VCaP (cell line): ENCODE data around the gene WDTC1.
A peak's percentile ranks its signal among the peaks of the same experiment; 100 is the strongest.

Experiments
- H3K27ac ChIP-seq: fragments of 450-650 bp; 2 replicates; pipeline ENCODE4 v1.5.1; 2017
- CTCF ChIP-seq: fragments of 450-650 bp; conservative IDR thresholded peaks from 2 replicates; pipeline ENCODE4 v1.5.1; 2017; ENCODE audit warnings: mild to moderate bottlenecking, moderate library complexity

Gene WDTC1

GRCh38 chr1:27355683-27356082 is 121.3 kb downstream of the WDTC1 start:
- no peak overlapping the region for H3K27ac ChIP-seq
- no peak for TF ChIP-seq CTCF

DNA sequence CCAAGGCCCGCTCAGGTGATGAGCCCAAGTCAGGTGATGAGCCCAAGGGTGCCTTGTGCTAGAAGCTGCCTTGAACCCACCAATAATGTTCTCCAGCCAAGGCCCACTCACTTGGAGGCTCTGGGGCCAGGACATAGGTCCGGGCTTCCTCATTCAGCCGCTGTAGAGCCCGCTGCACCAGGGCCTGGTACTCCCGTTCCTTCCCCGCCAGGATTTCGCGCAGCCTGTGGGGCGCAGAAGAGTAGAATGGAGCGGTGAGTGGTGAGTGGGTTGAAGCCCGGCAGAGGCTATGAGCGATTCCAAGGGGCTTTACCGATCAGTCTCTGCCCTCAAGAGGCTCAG is 121.8 kb downstream of the WDTC1 start:
- no peak overlapping the region for H3K27ac ChIP-seq
- no peak for TF ChIP-seq CTCF

GRCh38 chr1:27356619-27357280 is 122.3 kb downstream of the WDTC1 start:
- TF ChIP-seq CTCF = no peak
- no peak overlapping the region for H3K27ac ChIP-seq

- no peak overlapping the region for H3K27ac ChIP-seq
- peak; percentile 77 for TF ChIP-seq CTCF
Measured at GRCh38 chr1:27357281-27358037, 123.0 kb downstream of the WDTC1 start.
